ENCODE measurements around the gene SLC25A12.
"Not testable (repeated sequence)": the region's sequence is repeated elsewhere in the genome, so short reads cannot be mapped to it uniquely, and the experiment has no call there.

Gene SLC25A12

DNA sequence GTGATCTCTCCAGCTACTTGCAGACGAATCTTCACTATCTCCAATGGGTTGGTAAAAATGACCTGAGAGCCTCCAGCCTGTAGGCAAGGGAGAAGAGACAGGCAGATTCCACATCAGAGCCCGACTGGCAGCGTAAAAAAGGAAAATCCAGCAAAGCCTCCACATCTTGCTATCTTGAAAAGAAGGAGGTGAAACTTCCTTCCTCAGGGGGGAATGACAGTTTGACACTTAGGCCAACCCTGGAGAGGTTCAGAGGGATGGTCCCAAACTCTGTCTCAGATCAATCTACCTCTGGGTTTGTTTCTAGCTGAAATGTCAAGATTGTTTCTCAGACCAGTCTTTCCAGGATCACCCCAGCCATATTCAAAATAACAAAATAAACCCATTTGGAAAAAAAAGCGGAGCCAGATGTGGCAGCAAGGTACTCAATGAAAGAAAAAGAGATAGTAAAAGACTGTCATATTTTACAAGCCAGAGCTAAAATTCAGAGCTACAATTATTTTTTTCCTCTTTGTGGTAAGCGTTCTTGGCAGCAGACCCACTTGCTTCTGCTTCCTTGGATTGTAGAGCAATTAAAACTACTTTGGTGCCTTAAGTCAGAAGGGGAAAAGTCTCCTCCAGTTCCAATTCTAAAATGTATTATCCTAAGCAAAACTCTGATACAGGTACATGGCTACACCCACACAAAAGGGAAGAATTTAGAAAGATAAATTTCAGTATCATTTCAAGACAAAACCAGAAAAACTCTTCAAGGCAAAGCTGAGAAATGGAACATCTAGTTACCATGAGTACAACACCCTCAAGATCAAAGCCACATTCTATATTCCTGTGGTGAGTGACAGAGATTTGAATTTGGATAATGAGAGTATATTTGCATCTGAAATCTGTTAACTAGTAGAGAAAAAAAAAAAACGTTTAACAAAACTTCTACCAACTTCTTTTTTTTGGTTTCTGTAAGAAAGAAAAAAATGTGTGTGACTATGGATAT, 100.1 kb downstream of the SLC25A12 start:
- H3K36me3 ChIP-seq (ENCODE audit: control insufficient read depth, insufficient read depth, low read length): no peaks in the 10 kb centered on the region

GRCh38 chr2:171792886-171793580, 101.0 kb downstream of the SLC25A12 start:
- H3K4me3 ChIP-seq (ENCODE audit: low read length): no peak overlapping the region
- H3K27me3 ChIP-seq (ENCODE audit: control insufficient read depth, insufficient read depth, low read length): no peaks in the 10 kb centered on the region
- H3K9ac ChIP-seq (ENCODE audit: low read length): no peak overlapping the region
- H3K4me1 ChIP-seq (ENCODE audit: control insufficient read depth, insufficient read depth, low read length): peaks cover 8% of the 10 kb centered on the region
- no peaks in the 10 kb centered on the region for H3K9me3 ChIP-seq (ENCODE audit: control insufficient read depth, low read length)
- H3K36me3 ChIP-seq (ENCODE audit: control insufficient read depth, insufficient read depth, low read length): no peaks in the 10 kb centered on the region

More for the DNA sequence above, 100.1 kb downstream of the SLC25A12 start:
- H3K4me1 ChIP-seq (ENCODE audit: control insufficient read depth, insufficient read depth, low read length): peaks cover under 1% of the 10 kb centered on the region
- no peaks in the 10 kb centered on the region for H3K27me3 ChIP-seq (ENCODE audit: control insufficient read depth, insufficient read depth, low read length)
- H3K9me3 ChIP-seq (ENCODE audit: control insufficient read depth, low read length): no peaks in the 10 kb centered on the region
- no peak overlapping the region for H3K4me3 ChIP-seq (ENCODE audit: low read length)
- no peak overlapping the region for H3K9ac ChIP-seq (ENCODE audit: low read length)

- Histone ChIP-seq H3K27me3 (ENCODE audit: control insufficient read depth, insufficient read depth, low read length) (no peaks in the 10 kb centered on the region), H3K9me3 (ENCODE audit: control insufficient read depth, low read length) (no peaks in the 10 kb centered on the region), H3K4me1 (ENCODE audit: control insufficient read depth, insufficient read depth, low read length) (peaks cover 15% of the 10 kb centered on the region), H3K4me3 (ENCODE audit: low read length) (no peak overlapping the region), H3K36me3 (ENCODE audit: control insufficient read depth, insufficient read depth, low read length) (no peaks in the 10 kb centered on the region), H3K9ac (ENCODE audit: low read length) (no peak overlapping the region)
These were observed 101.9 kb downstream of the SLC25A12 start for GRCh38 chr2:171792157-171792556.

- H3K27me3 ChIP-seq (ENCODE audit: control insufficient read depth, insufficient read depth, low read length): no peaks in the 10 kb centered on the region
- no peak overlapping the region for H3K9ac ChIP-seq (ENCODE audit: low read length)
- no peak overlapping the region for H3K4me3 ChIP-seq (ENCODE audit: low read length)
- no peaks in the 10 kb centered on the region for H3K36me3 ChIP-seq (ENCODE audit: control insufficient read depth, insufficient read depth, low read length)
- no peaks in the 10 kb centered on the region for H3K9me3 ChIP-seq (ENCODE audit: control insufficient read depth, low read length)
- H3K4me1 ChIP-seq (ENCODE audit: control insufficient read depth, insufficient read depth, low read length): peaks cover 18% of the 10 kb centered on the region
These were observed 102.7 kb downstream of the SLC25A12 start for GRCh38 chr2:171791361-171791760.

GRCh38 chr2:171789956-171790355, 104.1 kb downstream of the SLC25A12 start:
- H3K36me3 ChIP-seq (ENCODE audit: control insufficient read depth, insufficient read depth, low read length): no peaks in the 10 kb centered on the region
- H3K9ac ChIP-seq (ENCODE audit: low read length): no peak overlapping the region
- H3K27me3 ChIP-seq (ENCODE audit: control insufficient read depth, insufficient read depth, low read length): peaks cover 4% of the 10 kb centered on the region
- no peak overlapping the region for H3K4me3 ChIP-seq (ENCODE audit: low read length)
- H3K4me1 ChIP-seq (ENCODE audit: control insufficient read depth, insufficient read depth, low read length): peaks cover 18% of the 10 kb centered on the region
- H3K9me3 ChIP-seq (ENCODE audit: control insufficient read depth, low read length): no peaks in the 10 kb centered on the region

DNA sequence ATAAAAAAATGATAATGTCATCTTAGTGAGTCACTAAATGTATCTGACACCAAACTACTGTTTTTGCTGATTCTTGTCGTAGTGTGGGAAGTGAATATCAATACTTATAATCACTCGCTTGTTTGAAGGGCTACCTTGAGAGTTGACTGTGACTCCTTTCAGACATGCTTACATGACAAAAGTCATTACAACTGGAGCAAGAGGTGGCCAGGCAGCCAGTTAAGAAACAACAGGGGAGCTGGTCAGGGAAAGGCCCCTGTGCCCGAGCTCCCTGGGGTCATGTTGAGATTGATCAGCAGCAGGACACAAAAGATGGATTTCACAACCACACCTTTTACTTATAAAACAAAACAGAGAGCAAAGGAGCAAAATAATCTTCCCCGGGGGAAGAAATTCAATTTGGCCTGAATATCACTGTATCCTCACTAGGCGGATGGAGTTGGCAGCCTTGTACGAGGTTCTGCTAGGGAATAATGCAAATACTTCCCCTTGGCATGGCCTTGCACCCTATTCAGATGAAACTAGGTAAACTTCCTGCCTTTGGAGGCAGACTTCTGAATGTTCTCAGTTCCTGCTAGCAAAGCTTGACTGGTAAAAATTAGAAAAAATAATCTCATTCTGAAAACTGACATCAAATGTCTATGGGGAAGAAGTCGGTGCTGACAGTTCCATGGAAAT, 105.6 kb downstream of the SLC25A12 start:
- peaks cover 18% of the 10 kb centered on the region for H3K4me1 ChIP-seq (ENCODE audit: control insufficient read depth, insufficient read depth, low read length)
- H3K9me3 ChIP-seq (ENCODE audit: control insufficient read depth, low read length): no peaks in the 10 kb centered on the region
- H3K4me3 ChIP-seq (ENCODE audit: low read length): no peak overlapping the region
- H3K36me3 ChIP-seq (ENCODE audit: control insufficient read depth, insufficient read depth, low read length): no peaks in the 10 kb centered on the region
- no peak overlapping the region for H3K9ac ChIP-seq (ENCODE audit: low read length)
- H3K27me3 ChIP-seq (ENCODE audit: control insufficient read depth, insufficient read depth, low read length): peaks cover 4% of the 10 kb centered on the region

DNA sequence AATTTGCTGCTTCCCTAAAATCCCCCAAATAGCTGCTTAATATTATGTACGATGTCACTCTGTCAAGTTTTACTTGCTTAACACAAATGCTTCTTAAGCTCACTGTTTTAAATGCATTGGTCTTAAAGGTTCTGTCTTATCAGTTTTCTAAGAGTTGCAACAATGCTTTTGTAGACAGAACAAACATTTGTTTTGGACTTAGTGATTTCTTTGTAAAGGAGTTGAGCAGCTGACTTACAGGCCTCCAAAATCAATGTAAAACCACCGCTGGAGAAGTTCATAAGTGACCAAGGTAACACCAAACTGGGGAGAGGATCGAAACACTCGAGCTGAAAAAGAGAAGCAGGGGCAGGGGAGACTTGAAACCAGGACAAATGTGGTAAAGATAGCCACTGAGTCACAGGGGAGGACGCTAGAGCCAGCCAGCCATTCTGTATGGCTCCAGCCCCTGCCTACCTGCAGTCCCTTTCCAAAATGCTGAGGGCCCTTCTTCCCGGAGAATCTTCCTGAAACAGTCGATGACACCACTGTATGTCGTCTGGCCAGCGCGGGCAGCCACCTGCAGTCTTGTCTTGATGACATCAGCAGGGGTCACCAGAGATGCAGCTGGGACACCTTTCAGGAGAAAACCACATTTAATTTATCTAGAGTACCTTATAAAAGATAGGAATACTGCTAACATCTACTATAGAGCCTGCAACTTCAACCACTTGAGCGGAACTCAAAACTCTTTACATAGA, 106.5 kb downstream of the SLC25A12 start:
- peaks cover 4% of the 10 kb centered on the region for H3K27me3 ChIP-seq (ENCODE audit: control insufficient read depth, insufficient read depth, low read length)
- H3K4me3 ChIP-seq (ENCODE audit: low read length): no peak overlapping the region
- H3K36me3 ChIP-seq (ENCODE audit: control insufficient read depth, insufficient read depth, low read length): no peaks in the 10 kb centered on the region
- H3K9ac ChIP-seq (ENCODE audit: low read length): no peak overlapping the region
- H3K9me3 ChIP-seq (ENCODE audit: control insufficient read depth, low read length): no peaks in the 10 kb centered on the region
- peaks cover 18% of the 10 kb centered on the region for H3K4me1 ChIP-seq (ENCODE audit: control insufficient read depth, insufficient read depth, low read length)

GRCh38 chr2:171785450-171785849, 108.6 kb downstream of the SLC25A12 start:
- no peaks in the 10 kb centered on the region for H3K36me3 ChIP-seq (ENCODE audit: control insufficient read depth, insufficient read depth, low read length)

GRCh38 chr2:171778515-171778914, 115.5 kb downstream of the SLC25A12 start:
- Histone ChIP-seq H3K4me1 (ENCODE audit: control insufficient read depth, insufficient read depth, low read length) (no peaks in the 10 kb centered on the region), H3K9ac (ENCODE audit: low read length) (no peak overlapping the region), H3K9me3 (ENCODE audit: control insufficient read depth, low read length) (no peaks in the 10 kb centered on the region), H3K27me3 (ENCODE audit: control insufficient read depth, insufficient read depth, low read length) (no peaks in the 10 kb centered on the region), H3K36me3 (ENCODE audit: control insufficient read depth, insufficient read depth, low read length) (no peaks in the 10 kb centered on the region), H3K4me3 (ENCODE audit: low read length) (no peak overlapping the region)

More at GRCh38 chr2:171785450-171785849, 108.6 kb downstream of the SLC25A12 start:
- peaks cover 4% of the 10 kb centered on the region for H3K27me3 ChIP-seq (ENCODE audit: control insufficient read depth, insufficient read depth, low read length)
- H3K4me1 ChIP-seq (ENCODE audit: control insufficient read depth, insufficient read depth, low read length): peaks cover 18% of the 10 kb centered on the region
- no peaks in the 10 kb centered on the region for H3K9me3 ChIP-seq (ENCODE audit: control insufficient read depth, low read length)
- no peak overlapping the region for H3K9ac ChIP-seq (ENCODE audit: low read length)
- no peak overlapping the region for H3K4me3 ChIP-seq (ENCODE audit: low read length)

- H3K4me3 ChIP-seq (ENCODE audit: low read length); H3K4me1 ChIP-seq (ENCODE audit: control insufficient read depth, insufficient read depth, low read length): not testable (repeated sequence)
These were observed 119.5 kb downstream of the SLC25A12 start for GRCh38 chr2:171774581-171774980.

GRCh38 chr2:171772373-171772772, 121.7 kb downstream of the SLC25A12 start:
- H3K4me1 ChIP-seq (ENCODE audit: control insufficient read depth, insufficient read depth, low read length): no peaks in the 10 kb centered on the region
- H3K27me3 ChIP-seq (ENCODE audit: control insufficient read depth, insufficient read depth, low read length): no peaks in the 10 kb centered on the region

More at GRCh38 chr2:171774581-171774980, 119.5 kb downstream of the SLC25A12 start:
- H3K27me3 ChIP-seq (ENCODE audit: control insufficient read depth, insufficient read depth, low read length); H3K9ac ChIP-seq (ENCODE audit: low read length); H3K9me3 ChIP-seq (ENCODE audit: control insufficient read depth, low read length); H3K36me3 ChIP-seq (ENCODE audit: control insufficient read depth, insufficient read depth, low read length): not testable (repeated sequence)

More at GRCh38 chr2:171772373-171772772, 121.7 kb downstream of the SLC25A12 start:
- H3K36me3 ChIP-seq (ENCODE audit: control insufficient read depth, insufficient read depth, low read length): no peaks in the 10 kb centered on the region
- no peaks in the 10 kb centered on the region for H3K9me3 ChIP-seq (ENCODE audit: control insufficient read depth, low read length)
- no peak overlapping the region for H3K4me3 ChIP-seq (ENCODE audit: low read length)
- no peak overlapping the region for H3K9ac ChIP-seq (ENCODE audit: low read length)
